Muscle of arm (tissue), 12 donors: ENCODE measurements around the gene SARS2. TPM values are rescaled to one million over a fixed set of nuclear protein-coding genes. Genes with fewer than 3 reads are reported as not detected.
A peak's percentile ranks its signal among the peaks of the same experiment; 100 is the strongest.

Experiments used
- DNase-seq: peaks from one replicate; pipeline ENCODE4 v3.0.0-alpha.2; 2013
- polyA plus RNA-seq, 12 donors: library from polyadenylated mRNA; unstranded; fragments of 120-200 nt; gene quantifications; one replicate each; pipeline ENCODE4 v1.2.1, GENCODE V29; 2013; ENCODE audit not compliant: insufficient read length in 12 of 12

Gene SARS2
- polyA plus RNA-seq, 12 donors: 16.9 to 42.8 (median 26.5) TPM; not detected in 1

DNA sequence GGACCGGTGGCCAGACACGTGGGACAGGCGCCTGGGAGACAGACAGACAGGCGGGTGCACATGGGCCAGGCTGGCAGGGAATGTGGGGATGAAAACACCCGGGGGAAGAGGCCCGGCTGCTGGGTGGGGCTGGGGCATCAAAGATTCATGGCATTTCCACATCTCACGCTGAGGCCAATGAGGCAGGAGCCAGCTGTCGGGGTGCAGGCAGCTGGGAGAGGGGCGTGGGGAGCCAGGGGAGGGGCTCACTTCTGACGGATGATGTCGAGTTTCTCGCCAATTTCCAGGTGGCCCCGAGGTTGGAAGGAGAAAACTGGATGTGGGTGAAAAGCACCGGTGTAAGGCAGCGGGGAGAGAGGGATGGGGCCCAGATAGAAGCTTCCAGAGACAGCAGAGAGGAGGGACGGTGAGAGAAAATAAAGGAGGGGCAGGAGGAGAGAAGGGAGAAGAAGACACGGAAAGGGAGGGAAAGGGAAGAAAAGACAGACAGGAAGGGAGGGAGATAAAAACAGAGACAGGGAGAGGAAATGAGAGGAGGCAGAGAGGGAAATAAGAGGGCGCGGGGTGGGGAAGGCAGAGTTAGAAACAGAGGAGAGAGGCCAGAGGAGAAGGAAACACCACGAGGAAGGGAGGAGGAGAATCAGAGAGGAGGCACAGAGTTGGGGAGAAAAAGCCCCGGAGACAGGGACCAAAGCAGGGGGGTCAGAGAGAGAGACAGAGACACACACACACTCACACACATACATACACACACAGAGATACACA lies 10.5 kb downstream of the SARS2 start:
- no peak for DNase-seq

DNA sequence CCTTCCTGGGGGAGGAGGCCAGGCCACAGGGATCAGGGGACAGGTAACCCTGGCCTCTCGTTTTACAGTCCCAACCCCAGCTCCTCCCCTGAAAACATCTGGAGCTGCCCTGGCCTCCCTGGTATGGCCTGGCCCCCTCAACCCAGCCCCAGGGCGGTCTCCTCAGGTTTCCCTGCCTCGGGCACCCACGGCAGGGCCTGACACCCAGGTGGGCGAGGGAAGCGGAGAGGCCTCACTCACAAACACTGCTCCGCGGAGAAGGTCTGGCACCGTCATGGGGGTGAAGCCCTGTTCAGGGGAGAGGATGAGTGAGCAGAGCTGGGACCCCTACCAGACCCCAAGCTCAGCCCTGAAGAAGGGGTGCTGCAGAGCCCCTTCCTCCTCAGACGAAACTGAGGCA lies 12.0 kb downstream of the SARS2 start:
- DNase-seq: no peak

DNA sequence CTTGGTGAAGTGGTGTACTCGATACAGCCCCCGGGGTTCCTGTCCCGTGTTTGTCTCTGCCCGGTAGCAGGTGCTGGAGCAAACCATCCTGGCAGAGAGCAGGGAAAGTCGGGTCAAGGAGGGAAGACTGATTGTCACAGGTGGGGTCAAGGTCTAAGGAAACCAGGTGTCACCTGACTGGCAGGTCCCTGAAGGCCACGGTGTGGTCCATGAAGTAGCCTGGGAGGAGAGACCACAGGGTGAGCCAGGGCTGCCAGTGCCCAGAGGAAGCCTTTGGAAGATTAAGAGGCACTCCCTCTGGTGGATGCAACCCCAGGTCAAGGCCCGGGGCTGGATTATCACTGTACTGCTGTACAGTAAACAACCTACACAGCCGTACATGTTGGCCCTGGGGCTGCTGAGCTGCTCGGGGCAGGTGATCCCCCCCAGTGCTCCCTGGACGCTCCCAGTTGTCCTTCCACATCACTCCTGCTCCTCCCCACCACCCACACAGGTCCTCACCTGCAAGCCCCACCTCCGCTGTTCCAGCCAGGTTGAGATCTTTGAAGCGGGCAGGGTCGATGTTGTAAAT lies 12.6 kb downstream of the SARS2 start:
- DNase-seq: no peak

DNA sequence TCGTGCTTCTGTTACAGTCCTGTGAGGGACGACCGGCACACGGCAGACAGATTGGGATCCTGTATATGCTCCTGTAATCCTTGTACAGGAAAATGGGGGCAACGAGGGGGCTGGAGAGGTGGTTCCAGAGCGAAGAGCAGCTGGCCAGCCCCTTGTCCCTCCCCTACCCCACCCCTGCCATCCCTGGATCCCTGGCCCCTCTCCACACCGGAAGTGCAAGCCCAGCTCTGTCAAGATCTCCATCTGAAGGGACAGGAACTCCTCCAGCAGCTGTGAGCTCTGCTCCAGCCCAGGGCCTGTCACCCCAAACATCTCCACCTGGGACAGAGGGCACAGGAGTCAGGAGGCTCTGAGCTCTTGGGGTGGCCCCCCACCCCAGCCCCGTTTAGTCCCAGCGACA lies 13.0 kb downstream of the SARS2 start:
- DNase-seq: no peak

DNA sequence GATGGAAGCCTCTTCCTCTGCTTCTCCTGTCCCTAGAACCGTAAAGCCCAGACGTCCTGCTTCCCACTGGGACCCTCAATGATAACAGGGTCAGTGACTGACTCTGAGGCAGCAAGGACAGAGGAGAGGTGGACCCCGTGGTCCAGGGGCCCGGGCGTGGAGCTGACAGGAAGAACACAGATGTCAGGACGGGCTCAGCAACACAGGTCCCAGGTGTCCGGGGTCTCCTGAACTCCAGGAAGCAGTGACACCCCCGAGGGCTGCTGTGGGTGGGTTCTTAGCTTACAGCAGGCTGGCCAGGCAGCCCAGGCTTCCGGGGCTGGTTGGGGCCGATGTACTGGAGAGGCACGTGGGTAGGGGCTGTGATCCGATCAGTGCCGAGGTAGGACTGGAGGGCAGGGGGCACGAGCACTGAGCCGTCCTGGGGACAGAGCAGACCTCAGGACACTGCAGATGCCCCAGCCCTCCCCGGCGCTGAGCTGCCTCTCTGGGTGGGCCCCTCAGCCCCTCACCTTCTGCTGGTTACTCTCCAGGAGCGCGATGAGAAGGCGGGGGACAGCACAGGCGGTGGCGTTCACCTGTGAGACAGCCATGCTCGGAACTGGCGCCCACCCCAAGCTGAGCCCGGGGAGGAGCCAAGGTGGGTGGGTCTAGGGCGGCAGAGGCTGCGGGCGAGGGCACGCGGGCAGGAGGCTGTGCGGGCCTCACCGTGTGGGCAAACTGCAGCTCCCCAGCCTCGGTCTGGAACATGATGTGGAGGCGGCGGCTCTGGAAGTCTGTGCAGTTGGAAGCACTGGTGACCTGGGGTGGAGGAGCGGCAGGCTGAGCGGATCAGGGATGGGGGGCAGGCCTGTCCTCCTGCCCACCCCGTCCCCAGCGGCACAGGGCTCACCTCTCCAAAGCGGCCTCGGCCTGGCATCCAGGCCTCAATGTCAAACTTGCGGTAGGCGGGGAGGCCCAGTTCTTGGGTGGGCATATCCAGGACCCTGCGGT lies 14.9 kb downstream of the SARS2 start:
- no peak for DNase-seq

DNA sequence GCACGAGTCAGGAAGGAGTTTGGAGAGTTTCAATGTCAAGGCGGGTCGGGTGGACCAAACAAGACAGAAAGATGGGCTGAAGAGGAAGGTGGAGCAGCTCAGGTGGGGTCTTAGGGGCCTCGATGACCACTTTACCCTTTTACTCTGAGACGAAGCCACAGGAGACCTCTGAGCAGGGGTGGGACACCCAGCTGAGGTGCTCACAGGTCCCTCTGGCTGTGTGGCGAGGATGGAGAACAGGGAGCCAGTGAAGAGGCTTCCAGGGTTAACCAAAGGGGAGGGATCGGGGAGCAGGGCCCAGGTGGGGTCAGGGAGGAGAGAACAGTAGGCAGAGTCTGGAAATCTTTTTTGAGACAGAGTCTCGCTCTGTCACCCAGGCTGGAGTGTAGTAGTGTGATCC lies 16.6 kb downstream of the SARS2 start:
- no peak for DNase-seq

DNA sequence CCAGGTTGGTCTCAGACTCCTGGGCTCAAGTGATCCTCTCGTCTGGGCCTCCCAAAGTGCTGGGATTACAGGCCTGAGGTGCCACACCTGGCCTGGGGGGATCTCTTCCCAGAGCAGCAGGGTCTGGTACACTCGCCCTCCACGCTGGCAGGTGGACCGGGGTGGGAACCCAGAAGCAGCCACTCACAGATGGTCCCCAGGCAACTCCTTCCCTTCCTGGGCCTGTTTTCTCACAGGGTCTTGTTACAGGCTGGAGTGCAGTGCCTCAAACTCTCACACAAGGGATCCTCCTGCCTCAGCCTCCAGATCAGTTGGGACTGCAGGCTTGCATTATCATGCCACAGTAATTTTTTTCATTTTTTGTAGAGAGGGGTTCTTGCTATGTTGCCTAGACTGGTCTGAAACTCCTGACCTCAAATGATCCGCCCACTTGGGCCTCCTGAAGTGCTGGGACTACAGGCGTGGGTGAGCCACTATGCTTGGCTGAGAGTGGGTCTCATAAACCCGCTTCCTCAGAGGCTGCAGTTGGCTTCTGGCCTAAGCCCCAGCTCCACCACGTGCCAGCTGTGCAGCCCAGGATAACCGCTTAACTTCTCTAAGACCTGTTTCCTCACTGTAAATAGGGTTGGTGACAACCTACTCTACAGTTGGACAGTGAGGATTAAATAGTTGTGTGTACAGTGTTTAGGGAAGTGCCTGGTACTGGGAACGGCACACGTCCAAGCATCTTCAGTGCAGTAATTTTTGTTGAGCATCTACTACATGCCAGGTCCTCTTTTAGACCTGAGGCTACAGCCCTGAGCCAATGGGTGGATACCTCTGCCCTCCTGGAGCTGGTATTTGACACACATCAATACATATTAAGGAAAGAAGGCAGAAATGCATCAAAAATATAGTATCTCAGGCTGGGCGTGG lies 17.7 kb downstream of the SARS2 start:
- no peak for DNase-seq

DNA sequence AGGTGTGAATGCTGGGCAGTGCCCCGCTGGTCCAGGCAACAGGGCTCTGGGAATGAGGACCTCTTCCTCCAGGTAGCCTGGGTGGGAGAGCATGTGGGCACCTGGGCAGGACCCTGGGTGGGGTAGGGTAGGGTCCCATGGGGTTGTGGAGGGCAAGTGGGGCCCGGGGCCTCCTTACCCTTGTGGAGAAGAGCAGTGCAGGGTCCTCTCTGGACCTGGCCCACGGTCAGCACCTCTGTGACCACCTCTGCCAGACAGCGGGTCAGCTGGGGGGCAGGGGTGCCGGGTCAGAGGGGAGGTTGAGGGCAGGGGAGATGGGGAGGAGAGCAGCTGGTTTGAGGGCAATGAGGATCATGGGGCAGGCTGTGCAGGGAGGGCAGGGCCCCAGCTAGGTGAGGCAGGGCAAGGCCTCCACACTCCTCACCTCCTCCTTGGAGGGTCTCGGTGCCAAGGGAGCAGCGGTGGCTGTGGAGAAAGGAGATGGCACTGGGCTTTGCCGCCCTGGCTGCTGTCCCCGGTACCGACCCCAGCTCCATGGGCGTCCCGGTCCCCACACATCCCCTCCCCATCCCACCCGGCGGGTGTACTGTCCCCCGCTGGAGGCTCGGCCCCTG lies 19.1 kb downstream of the SARS2 start:
- DNase-seq: no peak

DNA sequence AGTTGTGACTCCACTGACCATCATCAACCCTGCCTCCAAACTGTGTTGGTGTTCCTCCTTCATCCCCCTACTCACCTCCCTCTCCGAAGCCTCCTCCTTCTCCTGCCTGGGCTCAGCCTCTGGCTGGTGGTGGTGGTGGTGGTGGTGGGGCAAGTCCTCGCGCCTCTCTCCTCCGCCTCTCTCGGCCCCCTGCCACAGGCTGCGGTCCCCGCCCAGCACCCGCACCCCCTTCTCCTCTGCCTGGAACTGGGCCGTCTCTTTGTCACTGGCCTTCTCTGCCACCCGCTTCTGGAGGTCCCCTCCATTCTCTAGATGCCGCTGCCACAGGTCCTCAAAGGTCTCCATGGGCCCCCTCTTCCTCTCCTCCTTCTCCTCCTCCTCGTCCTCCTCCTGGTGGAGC lies 20.1 kb downstream of the SARS2 start:
- no peak for DNase-seq

DNA sequence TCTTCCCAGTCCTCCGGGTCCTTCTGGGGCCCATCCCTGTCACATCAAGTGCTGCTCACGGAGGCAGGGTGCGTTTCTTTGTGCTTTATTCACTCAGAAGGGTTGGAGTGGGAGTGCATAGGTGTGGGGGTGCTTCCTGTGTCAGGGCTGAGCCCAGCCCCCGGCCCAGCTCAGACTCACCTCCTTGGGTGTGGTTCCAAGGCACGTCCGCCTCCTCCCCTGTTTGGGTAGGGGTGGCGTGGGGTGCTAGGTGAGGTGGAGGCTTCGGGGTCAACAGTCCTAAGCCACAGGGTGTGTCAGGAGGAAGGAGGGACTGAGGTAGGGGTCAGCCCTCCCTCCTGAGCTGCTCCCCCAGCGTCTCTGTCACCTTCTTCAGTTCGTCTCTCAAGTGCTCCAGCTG lies 21.7 kb downstream of the SARS2 start:
- DNase-seq: no peak

DNA sequence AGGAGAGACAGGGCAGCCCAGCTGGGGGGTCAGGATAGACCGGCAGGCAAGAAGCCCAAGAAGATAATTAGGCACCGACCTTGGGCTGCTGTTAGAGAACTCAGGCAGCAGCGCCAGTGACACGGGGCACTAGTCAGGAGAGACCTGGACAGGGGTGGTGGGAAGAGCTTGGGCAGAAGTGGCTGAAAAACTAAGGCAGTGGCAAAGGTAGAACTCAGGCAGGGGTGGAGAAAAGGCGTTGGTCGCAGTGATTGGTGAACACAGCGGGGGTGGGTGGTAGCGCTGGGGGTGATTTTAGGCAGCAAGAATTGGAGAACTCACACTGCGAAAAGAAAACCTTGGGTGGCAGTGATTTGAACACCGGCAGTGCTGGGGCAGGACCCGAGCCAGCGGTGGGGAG lies 22.9 kb downstream of the SARS2 start:
- DNase-seq: no peak

DNA sequence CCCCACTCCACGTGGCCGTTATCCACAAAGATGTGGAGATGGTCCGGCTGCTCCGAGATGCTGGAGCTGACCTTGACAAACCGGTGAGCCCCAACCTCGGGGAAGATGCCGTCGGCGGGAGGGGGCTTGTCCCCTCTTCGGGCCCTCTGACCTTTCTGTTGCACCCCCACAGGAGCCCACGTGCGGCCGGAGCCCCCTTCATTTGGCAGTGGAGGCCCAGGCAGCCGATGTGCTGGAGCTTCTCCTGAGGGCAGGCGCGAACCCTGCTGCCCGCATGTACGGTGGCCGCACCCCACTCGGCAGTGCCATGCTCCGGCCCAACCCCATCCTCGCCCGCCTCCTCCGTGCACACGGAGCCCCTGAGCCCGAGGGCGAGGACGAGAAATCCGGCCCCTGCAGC lies 23.3 kb downstream of the SARS2 start:
- DNase-seq: no peak

DNA sequence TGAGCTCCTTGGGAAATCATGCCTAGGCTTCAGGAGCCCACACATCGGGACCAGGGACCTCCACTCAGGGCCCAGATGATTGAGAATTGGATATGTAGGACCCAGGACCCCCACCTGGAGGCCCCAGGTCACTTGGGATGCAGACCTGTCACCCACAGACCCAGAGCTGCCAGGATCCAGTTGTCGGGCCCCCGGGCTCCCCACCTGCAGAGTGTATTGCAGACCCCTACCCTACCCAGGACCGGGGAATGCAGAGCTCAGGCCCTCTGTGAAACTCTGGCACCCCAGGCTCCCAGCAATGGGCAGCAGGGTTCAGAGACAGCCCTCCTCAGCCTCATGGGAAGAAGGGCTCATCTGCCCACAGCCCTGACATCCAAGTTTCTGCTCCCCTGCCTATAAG lies 24.9 kb downstream of the SARS2 start:
- DNase-seq: no peak

DNA sequence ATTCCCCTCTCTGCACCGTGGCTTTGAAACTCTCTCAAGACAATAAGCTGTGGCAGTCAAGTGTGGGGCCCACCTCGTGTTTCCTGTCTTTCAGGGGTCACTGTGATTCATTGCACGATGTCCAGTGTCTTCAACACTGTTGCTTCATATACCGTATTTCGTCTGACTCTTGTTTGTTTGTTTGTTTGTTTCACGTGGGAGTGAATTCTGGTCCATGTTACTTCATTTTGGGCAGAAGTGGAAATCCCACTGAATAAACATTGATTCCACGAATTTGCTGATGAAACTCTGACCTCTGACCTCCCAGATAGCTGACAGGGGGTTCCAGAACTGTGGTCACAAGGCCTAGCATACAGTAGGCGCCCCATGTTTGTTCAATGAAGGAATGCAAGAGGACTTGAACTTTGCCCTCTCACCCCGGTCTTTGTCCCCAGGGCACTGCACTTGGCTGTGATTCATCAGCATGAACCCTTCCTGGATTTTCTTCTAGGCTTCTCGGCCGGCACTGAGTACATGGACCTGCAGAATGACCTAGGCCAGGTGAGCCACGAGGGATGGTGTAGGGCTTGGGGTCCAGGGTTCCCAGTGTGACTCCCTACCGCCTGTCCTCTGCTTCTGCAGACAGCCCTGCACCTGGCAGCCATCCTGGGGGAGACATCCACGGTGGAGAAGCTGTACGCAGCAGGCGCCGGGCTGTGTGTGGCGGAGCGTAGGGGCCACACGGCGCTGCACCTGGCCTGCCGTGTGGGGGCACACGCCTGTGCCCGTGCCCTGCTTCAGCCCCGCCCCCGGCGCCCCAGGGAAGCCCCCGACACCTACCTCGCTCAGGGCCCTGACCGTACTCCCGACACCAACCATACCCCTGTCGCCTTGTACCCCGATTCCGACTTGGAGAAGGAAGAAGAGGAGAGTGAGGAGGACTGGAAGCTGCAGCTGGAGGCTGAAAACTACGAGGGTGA lies 25.7 kb downstream of the SARS2 start:
- DNase-seq: no peak

DNA sequence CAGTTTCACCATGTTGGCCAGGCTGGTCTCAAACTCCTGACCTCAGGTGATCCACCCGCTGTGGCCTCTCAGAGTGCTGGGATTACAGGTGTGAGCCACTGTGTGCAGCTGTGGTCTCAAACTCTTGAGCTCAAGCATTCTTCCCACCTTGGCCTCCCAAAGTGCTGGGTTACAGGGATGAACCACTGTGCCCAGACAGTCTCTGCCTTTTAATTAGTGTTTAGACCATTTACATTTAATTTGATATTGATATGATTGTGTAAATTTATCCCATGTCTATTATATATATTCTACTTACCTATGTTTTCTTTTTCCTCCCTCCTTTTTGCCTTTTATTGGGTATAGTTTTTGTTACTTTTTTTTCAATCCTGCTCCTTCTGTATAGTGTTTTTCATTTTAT lies 28.9 kb downstream of the SARS2 start:
- DNase-seq: no peak

DNA sequence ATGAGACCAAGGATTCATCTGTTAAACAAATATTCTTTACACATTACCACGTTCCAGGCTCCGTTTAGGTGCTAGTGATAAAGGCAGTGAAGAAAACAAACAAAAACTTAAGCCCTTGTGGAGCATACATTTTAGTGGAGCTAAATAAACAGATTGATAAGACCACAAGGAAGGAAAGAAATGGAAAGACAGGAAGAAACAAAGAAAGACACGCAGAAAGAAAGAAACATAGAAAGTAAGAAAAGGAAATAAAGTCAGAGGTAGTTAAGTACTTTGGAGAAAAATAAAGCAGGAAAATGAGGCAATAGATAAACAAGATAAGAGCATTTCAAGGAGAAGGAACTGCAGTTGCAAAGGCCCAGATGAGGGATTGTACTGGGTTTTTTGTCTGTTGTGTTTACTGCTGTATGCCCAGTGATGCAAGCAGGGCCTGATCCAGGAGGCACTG lies 29.8 kb downstream of the SARS2 start:
- DNase-seq: no peak

DNA sequence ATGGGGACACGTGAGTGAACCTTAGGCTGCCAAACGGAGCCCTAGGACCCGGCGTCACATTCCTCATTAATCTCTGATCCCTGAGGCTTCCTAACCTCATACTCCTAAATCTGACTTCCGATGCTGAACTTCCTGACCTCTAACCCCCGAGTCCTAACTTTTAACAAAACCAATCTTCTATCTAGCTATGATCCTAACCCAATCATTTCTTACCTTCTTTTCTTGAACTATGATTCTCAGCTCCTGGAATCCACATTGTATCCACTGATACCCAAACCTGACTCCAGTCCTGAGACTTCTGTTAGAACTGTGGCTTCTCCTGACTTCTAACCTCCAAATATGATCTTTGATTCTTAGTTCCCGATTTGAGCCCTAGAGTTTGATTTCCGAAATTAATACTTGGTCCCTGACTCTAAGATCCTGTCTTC lies 30.3 kb downstream of the SARS2 start:
- no peak for DNase-seq

DNA sequence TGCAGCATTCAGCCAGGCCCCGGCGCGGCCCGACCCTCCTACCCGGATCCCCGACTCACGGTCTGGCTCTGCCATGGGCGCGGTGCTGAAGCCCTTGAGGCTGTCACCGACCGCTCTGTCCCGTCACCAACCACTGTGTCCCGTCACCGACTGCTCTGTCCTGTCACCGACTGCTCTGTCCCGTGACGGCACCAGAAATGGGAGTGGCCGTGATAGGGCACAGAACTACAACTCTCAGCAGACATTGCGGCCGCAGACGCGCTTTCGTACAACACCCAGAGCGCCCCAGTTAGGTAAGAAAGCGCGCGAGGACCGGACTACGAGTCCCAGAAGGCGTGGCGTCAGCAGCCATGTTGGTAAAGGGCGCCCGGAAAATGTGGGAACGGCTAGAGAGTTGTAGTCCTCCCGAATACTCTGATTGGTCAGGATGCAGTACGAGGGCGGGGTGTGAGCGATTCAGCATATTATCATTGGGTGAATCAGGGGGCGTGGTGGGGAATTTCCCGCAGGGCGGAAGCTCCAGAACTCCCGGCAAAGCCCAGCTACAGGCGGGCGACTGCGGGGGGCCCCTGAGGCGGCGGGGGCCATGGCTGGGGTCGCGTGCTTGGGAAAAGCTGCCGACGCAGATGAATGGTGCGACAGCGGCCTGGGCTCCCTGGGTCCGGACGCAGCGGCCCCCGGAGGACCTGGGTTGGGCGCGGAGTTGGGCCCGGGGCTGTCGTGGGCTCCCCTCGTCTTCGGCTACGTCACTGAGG lies 30.9 kb downstream of the SARS2 start, which contains the start of the genes NFKBIB and SIRT2:
Gene NFKBIB (plus strand): TSS at position 523 of the 755 bp plus-strand sequence. CDS start 64 bp downstream, at position 587.
Gene SIRT2 (minus strand): TSS at position 172 of the 755 bp plus-strand sequence. CDS start 97 bp downstream, at position 75.
- DNase-seq: peak; percentile 100
